Neutrophil (primary cell): ENCODE data around the gene GLMN.

ENCODE experiments used
- H3K27ac ChIP-seq: fragments of 200-600 bp; sonication (generic); 2 replicates; pipeline ENCODE4 v1.5.1; 2016; ENCODE audit warnings: mild to moderate bottlenecking, moderate library complexity
- H3K27me3 ChIP-seq: fragments of 200-600 bp; sonication (generic); 2 replicates; pipeline ENCODE4 v1.6.0; 2016; ENCODE audit warnings: mild to moderate bottlenecking
- H3K36me3 ChIP-seq: fragments of 200-600 bp; sonication (generic); 2 replicates; pipeline ENCODE4 v1.5.1; 2017
- H3K4me1 ChIP-seq, 2 experiments: fragments of 200-600 bp in 1 of 2; sonication (generic) in 1 of 2; 1 replicate in 1 of 2; 2 replicates in 1 of 2; pipeline versions ENCODE4 v1.5.1 to v1.6.1; 2013 to 2016; ENCODE audit warnings: low read depth in 1 of 2, low read length in 1 of 2, mild to moderate bottlenecking in 1 of 2, moderate library complexity in 1 of 2; ENCODE audit not compliant: control insufficient read depth in 1 of 2, insufficient read depth in 1 of 2
- H3K4me3 ChIP-seq, 2 experiments: fragments of 200-600 bp in 1 of 2; sonication (generic) in 1 of 2; 1 replicate in 1 of 2; 2 replicates in 1 of 2; pipeline ENCODE4 v1.5.1; 2013 to 2016; ENCODE audit warnings: low read depth in 1 of 2, low read length in 1 of 2, mild to moderate bottlenecking in 1 of 2, moderate library complexity in 1 of 2
- H3K9me3 ChIP-seq: fragments of 200-600 bp; sonication (generic); 2 replicates; pipeline ENCODE4 v1.5.1; 2016
- TF ChIP-seq, protein P1 (sequence below): fragments of 200-600 bp; sonication (generic); IDR thresholded peaks from 2 replicates; pipeline ENCODE4 v1.5.1; 2016; ENCODE audit warnings: antibody characterized with exemption

The GLMN gene

DNA sequence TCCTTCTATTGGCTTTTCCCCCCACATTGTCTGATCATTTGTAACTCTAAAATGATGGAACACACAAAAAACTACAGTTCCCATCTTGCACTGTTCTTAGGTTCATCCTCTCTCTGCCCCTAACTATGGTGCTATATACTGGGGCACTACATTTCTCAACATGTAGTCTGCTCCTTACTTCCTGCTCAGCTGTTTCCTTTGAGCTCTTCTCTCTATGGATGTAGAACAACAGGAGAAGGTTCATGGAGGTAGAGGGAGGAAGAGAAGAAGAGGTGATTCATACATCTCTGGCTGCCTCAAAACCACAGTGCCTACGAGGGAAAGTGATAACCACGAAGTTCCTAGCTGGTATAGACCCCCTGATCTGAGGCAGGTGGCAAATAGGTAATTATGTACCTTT is 88.1 kb downstream of the GLMN start:
- H3K27me3 ChIP-seq: no peaks in the 10 kb centered on the region
- H3K4me3 ChIP-seq: no peak overlapping the region
- no peaks in the 10 kb centered on the region for H3K9me3 ChIP-seq
- TF ChIP-seq, protein P1, sequence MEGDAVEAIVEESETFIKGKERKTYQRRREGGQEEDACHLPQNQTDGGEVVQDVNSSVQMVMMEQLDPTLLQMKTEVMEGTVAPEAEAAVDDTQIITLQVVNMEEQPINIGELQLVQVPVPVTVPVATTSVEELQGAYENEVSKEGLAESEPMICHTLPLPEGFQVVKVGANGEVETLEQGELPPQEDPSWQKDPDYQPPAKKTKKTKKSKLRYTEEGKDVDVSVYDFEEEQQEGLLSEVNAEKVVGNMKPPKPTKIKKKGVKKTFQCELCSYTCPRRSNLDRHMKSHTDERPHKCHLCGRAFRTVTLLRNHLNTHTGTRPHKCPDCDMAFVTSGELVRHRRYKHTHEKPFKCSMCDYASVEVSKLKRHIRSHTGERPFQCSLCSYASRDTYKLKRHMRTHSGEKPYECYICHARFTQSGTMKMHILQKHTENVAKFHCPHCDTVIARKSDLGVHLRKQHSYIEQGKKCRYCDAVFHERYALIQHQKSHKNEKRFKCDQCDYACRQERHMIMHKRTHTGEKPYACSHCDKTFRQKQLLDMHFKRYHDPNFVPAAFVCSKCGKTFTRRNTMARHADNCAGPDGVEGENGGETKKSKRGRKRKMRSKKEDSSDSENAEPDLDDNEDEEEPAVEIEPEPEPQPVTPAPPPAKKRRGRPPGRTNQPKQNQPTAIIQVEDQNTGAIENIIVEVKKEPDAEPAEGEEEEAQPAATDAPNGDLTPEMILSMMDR: no peak
- H3K36me3 ChIP-seq: no peaks in the 10 kb centered on the region
- H3K27ac ChIP-seq: no peak overlapping the region
- H3K4me1 ChIP-seq: no peaks in the 10 kb centered on the region

DNA sequence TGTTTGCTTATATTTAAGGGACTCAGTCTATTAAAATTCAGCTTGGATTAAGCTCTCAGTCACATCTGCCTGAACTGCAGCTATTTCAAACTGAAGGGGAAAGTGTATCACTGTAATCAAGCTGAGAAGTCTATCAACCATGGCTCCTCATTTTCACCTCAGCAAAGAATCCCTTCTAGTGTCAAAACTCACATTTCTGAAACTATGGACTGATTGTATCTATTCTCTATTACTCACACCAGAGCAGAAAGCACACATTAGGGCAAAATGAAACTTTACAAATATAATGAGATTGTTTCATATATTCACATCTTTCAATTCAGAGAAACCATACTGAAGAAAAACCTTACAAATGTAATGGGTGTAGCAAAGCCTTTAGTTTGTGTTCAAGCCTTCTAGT is 95.7 kb downstream of the GLMN start:
- TF ChIP-seq, protein P1: no peak
- Histone ChIP-seq H3K27ac (no peak overlapping the region), H3K9me3 (no peaks in the 10 kb centered on the region), H3K4me3 (no peak overlapping the region), H3K27me3 (no peaks in the 10 kb centered on the region), H3K36me3 (no peaks in the 10 kb centered on the region), H3K4me1 (peaks cover 3 to 7% of the 10 kb centered on the region in 2 experiments)

DNA sequence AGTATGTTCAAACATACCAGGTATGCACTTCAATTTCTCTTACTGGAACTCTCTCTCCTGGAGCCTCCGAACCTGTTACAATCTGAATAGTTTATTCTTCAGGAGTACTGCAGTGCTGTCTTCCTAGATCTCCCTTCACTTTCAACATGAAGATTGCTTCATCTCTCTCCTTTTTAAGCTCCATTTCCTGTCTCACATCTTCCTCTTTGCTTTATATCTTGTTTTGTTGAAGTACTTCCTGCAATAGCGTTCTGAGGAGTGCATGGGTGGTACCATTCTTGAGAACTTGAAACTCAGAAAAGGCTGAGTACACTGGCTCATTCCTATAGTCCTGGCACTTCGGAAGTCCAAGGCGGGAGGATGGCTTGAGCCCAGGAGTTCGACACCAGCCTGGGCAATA is 96.8 kb downstream of the GLMN start:
- Histone ChIP-seq H3K9me3 (no peaks in the 10 kb centered on the region), H3K27me3 (no peaks in the 10 kb centered on the region), H3K4me1 (peaks cover 3 to 7% of the 10 kb centered on the region in 2 experiments), H3K36me3 (no peaks in the 10 kb centered on the region), H3K4me3 (no peak overlapping the region), H3K27ac (no peak overlapping the region)
- TF ChIP-seq, protein P1: no peak
